ENCODE data around the gene OR3A1. TPM values are rescaled to one million over a fixed set of nuclear protein-coding genes. Genes with fewer than 3 reads are reported as not detected.
"Not testable (repeated sequence)": the region's sequence is repeated elsewhere in the genome, so short reads cannot be mapped to it uniquely, and the experiment has no call there.

Gene OR3A1
- total RNA-seq, 1 experiment from 2014 or later = not detected

DNA sequence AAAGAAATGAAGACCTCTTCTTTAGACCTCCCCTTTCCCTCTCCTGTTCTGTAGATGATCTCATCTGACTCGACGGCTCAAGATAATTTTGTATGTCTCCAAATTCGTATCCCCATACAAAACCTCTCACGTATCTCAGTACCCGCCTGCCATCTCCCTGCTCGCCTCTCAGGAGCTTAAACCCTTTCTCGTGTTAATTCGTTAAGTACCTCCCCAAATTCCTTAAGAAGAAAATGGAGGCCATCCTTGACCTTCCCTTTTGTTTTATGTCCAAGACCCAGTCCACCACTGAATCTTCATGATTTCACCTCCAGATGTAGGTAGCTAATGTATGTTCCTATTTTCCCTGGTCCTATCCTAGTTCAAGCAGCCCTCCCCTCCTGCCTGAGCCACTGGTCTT lies 41.6 kb downstream of the OR3A1 start:
- H4K20me1 ChIP-seq (ENCODE audit: insufficient read depth) = no peaks in the 10 kb centered on the region
- no peaks in the 10 kb centered on the region for H3K9me3 ChIP-seq (ENCODE audit: insufficient read depth, low read depth)
- DNase-seq = no peak
- H3F3A ChIP-seq (ENCODE audit: insufficient read depth, low read depth) = no peaks in the 10 kb centered on the region
- H3K79me2 ChIP-seq (ENCODE audit: low read depth) = no peaks in the 10 kb centered on the region
- H3K27me3 ChIP-seq (ENCODE audit: insufficient read depth, low read depth) = peaks cover 67% of the 10 kb centered on the region
- ChIA-PET CTCF (no interaction called here), POLR2A (ENCODE audit: unreplicated experiment) (no interaction called here)
- H3K4me2 ChIP-seq = no peak overlapping the region
- no peak overlapping the region for H3K4me3 ChIP-seq
- H3K4me1 ChIP-seq (replicated peaks; ENCODE audit: insufficient read depth) = no peaks in the 10 kb centered on the region
- BruUV-seq (replicated peaks) = no TSS peak
- intact Hi-C loops (cut with micrococcal nuclease; ENCODE audit: unreplicated experiment) = no loop called here
- no peak overlapping the region for H2AFZ ChIP-seq
- no peaks in the 10 kb centered on the region for H3K36me3 ChIP-seq (ENCODE audit: low read depth)
- no peaks in the 10 kb centered on the region for H3K9me2 ChIP-seq (ENCODE audit: insufficient read depth)
- TF ChIP-seq, protein P1, sequence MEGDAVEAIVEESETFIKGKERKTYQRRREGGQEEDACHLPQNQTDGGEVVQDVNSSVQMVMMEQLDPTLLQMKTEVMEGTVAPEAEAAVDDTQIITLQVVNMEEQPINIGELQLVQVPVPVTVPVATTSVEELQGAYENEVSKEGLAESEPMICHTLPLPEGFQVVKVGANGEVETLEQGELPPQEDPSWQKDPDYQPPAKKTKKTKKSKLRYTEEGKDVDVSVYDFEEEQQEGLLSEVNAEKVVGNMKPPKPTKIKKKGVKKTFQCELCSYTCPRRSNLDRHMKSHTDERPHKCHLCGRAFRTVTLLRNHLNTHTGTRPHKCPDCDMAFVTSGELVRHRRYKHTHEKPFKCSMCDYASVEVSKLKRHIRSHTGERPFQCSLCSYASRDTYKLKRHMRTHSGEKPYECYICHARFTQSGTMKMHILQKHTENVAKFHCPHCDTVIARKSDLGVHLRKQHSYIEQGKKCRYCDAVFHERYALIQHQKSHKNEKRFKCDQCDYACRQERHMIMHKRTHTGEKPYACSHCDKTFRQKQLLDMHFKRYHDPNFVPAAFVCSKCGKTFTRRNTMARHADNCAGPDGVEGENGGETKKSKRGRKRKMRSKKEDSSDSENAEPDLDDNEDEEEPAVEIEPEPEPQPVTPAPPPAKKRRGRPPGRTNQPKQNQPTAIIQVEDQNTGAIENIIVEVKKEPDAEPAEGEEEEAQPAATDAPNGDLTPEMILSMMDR (conservative IDR thresholded peaks at IDR 0.05) = no peak
- no peak for TF ChIP-seq EZH2 (IDR thresholded peaks at IDR 0.05; ENCODE audit: low read depth)
- no peak overlapping the region for H3K27ac ChIP-seq

DNA sequence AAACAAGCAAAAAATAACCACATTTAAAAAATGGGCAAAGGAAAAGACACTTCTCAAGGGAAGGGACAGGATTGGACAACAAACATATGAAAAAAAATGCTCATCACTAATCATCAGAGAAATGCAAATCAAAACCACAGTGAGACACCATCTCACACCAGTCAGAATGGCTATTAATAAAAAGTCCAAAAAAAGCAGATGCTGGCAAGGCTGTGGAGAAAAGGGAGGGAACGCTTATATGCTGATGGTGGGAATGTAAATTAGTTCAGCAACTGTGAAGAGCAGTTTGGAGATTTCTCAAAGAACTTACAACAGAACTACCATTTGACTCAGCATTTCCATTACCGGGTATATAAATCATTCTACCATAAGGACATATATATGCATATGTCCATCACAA lies 49.1 kb downstream of the OR3A1 start:
- DNase-seq; H3K4me3 ChIP-seq; H3K9me3 ChIP-seq (ENCODE audit: insufficient read depth, low read depth); H3K4me1 ChIP-seq (replicated peaks; ENCODE audit: insufficient read depth); H3K4me2 ChIP-seq; BruUV-seq (replicated peaks); H3K9me2 ChIP-seq (ENCODE audit: insufficient read depth); H3K27ac ChIP-seq; CTCF ChIA-PET; intact Hi-C loops (cut with micrococcal nuclease; ENCODE audit: unreplicated experiment); H3K36me3 ChIP-seq (ENCODE audit: low read depth); H2AFZ ChIP-seq; H3K27me3 ChIP-seq (ENCODE audit: insufficient read depth, low read depth); H4K20me1 ChIP-seq (ENCODE audit: insufficient read depth); H3F3A ChIP-seq (ENCODE audit: insufficient read depth, low read depth); H3K79me2 ChIP-seq (ENCODE audit: low read depth); POLR2A ChIA-PET (ENCODE audit: unreplicated experiment): not testable (repeated sequence)

DNA sequence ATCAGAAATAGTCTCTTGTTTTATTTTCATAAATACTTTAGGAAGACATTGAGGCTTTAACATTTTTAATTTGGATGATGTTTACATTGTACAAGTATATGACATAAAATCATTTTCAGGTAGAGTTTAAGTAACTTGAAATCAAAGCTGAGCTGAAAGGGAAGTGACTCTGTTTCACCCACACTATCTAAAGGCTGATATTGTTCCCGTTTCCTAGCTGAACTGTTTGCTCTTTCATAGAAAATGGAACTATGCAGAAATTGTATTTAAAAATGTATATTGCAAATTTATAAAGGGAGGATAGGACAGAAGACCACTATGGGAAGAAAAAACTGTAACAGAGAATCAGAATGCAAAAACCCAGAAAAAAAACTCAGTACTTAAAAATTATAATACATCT lies 53.3 kb downstream of the OR3A1 start:
- H3K27me3 ChIP-seq (ENCODE audit: insufficient read depth, low read depth); H3K9me3 ChIP-seq (ENCODE audit: insufficient read depth, low read depth); POLR2A ChIA-PET (ENCODE audit: unreplicated experiment); H4K20me1 ChIP-seq (ENCODE audit: insufficient read depth); DNase-seq; H2AFZ ChIP-seq; H3K4me3 ChIP-seq; H3K36me3 ChIP-seq (ENCODE audit: low read depth); H3K4me2 ChIP-seq; CTCF ChIA-PET; H3K9me2 ChIP-seq (ENCODE audit: insufficient read depth); BruUV-seq (replicated peaks); H3K4me1 ChIP-seq (replicated peaks; ENCODE audit: insufficient read depth); H3F3A ChIP-seq (ENCODE audit: insufficient read depth, low read depth); H3K27ac ChIP-seq; intact Hi-C loops (cut with micrococcal nuclease; ENCODE audit: unreplicated experiment); H3K79me2 ChIP-seq (ENCODE audit: low read depth): not testable (repeated sequence)

DNA sequence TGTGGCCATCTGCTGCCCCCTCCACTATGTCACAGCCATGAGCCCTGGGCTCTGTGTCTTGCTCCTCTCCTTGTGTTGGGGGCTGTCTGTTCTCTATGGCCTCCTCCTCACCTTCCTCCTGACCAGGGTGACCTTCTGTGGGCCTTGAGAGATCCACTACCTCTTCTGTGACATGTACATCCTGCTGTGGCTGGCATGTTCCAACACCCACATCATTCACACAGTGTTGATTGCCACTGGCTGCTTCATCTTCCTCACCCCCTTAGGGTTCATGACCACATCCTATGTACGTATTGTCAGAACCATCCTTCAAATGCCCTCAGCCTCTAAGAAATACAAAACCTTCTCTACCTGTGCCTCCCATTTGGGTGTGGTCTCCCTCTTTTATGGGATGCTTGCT lies 57.1 kb downstream of the OR3A1 start:
- DNase-seq = not testable (repeated sequence)

More for the DNA sequence above, 57.1 kb downstream of the OR3A1 start:
- H3F3A ChIP-seq (ENCODE audit: insufficient read depth, low read depth); H3K4me3 ChIP-seq; CTCF ChIA-PET; H4K20me1 ChIP-seq (ENCODE audit: insufficient read depth); intact Hi-C loops (cut with micrococcal nuclease; ENCODE audit: unreplicated experiment); H3K79me2 ChIP-seq (ENCODE audit: low read depth); H3K9me3 ChIP-seq (ENCODE audit: insufficient read depth, low read depth); H3K27me3 ChIP-seq (ENCODE audit: insufficient read depth, low read depth); H2AFZ ChIP-seq; BruUV-seq (replicated peaks); H3K4me1 ChIP-seq (replicated peaks; ENCODE audit: insufficient read depth); H3K27ac ChIP-seq; H3K36me3 ChIP-seq (ENCODE audit: low read depth); POLR2A ChIA-PET (ENCODE audit: unreplicated experiment); H3K9me2 ChIP-seq (ENCODE audit: insufficient read depth); H3K4me2 ChIP-seq: not testable (repeated sequence)

Other genes starting within 250 kb of the OR3A1 start
- gene OR1D5, start 234.8 kb downstream of the OR3A1 start, total RNA-seq (2021) = not detected in 2 replicates
- not detected in 2 replicates for gene OR1D2, start 193.9 kb downstream of the OR3A1 start, total RNA-seq (2021)
- not detected in 2 replicates for gene OR1G1, start 170.8 kb downstream of the OR3A1 start, total RNA-seq (2021)
- not detected in 2 replicates for gene OR1A2, start 100.8 kb downstream of the OR3A1 start, total RNA-seq (2021)
- gene OR1A1, start 90.7 kb downstream of the OR3A1 start, total RNA-seq (2021) = not detected in 2 replicates
- gene OR3A2, start 87.9 kb upstream of the OR3A1 start, total RNA-seq (2021) = not detected in 2 replicates
- gene OR1E1, start 100.0 kb upstream of the OR3A1 start, total RNA-seq (2021) = not detected in 2 replicates
- gene OR3A3, start 113.0 kb upstream of the OR3A1 start, total RNA-seq (2021) = not detected in 2 replicates
- gene OR1E2, start 135.5 kb upstream of the OR3A1 start, total RNA-seq (2021) = not detected in 2 replicates
- gene SPATA22, start 173.5 kb upstream of the OR3A1 start, total RNA-seq (2021) = not detected in 2 replicates
- gene ASPA, start 177.6 kb upstream of the OR3A1 start, total RNA-seq (2021) = not detected in 2 replicates